Upper lobe of left lung (tissue), 6 donors: ENCODE results near the gene CCDC40. TPM values are rescaled to one million over a fixed set of nuclear protein-coding genes. Genes with fewer than 3 reads are reported as not detected.
A peak's percentile ranks its signal among the peaks of the same experiment; 100 is the strongest.

ENCODE experiments used
- ATAC-seq, 2 donors: fragments of 200-7000 bp; cut with Tn5 transposase; one replicate each; pipeline ENCODE4 v1.9.1; 2022; ENCODE audit warnings: mild to moderate bottlenecking in 2 of 2, moderate library complexity in 2 of 2; ENCODE audit not compliant: low FRiP score in 2 of 2
- DNase-seq, 2 donors: peaks; one replicate each; pipeline ENCODE4 v3.0.0-alpha.2; 2019 to 2020
- H3K27ac ChIP-seq, 4 donors: fragments of 200-600 bp; sonication (generic); one replicate each; pipeline ENCODE4 v1.5.1; 2016 to 2019
- H3K27me3 ChIP-seq, 4 donors: fragments of 200-600 bp; sonication (generic); one replicate each; pipeline ENCODE4 v1.5.1; 2017 to 2019
- H3K36me3 ChIP-seq, 4 donors: fragments of 200-600 bp; sonication (generic); one replicate each; pipeline ENCODE4 v1.5.1; 2016 to 2019
- H3K4me1 ChIP-seq, 4 donors: fragments of 200-600 bp; sonication (generic); one replicate each; pipeline ENCODE4 v1.5.1; 2018 to 2019
- H3K4me3 ChIP-seq, 4 donors: fragments of 200-600 bp; sonication (generic); one replicate each; pipeline ENCODE4 v1.5.1; 2017 to 2019; ENCODE audit warnings: mild to moderate bottlenecking in 2 of 4, moderate library complexity in 1 of 4
- H3K9me3 ChIP-seq, 4 donors: fragments of 200-600 bp; sonication (generic); one replicate each; pipeline ENCODE4 v1.5.1; 2018 to 2019
- EP300 ChIP-seq, 4 donors: sonication (generic); formaldehyde crosslinking; IDR thresholded peaks; one replicate each; pipeline ENCODE4 v1.5.1; 2017; ENCODE audit warnings: antibody characterized with exemption in 4 of 4, control low read depth in 2 of 4
- POLR2A ChIP-seq, 4 donors: fragments of 450-650 bp; IDR thresholded peaks; one replicate each; pipeline ENCODE4 v1.5.1; 2016 to 2017; ENCODE audit warnings: antibody characterized with exemption in 4 of 4, mild to moderate bottlenecking in 2 of 4
- POLR2AphosphoS5 ChIP-seq, 2 donors: sonication (generic); formaldehyde crosslinking; IDR thresholded peaks; one replicate each; pipeline ENCODE4 v1.5.1; 2017; ENCODE audit warnings: antibody characterized with exemption in 2 of 2
- WGBS, 2 donors: methylation state at CpG; one replicate each; pipeline ENCODE4 v1.1.5; 2017 to 2018; 5-methylcytosine and 5-hydroxymethylcytosine counted together
- total RNA-seq, 6 donors: library from RNA; depleted of rRNA in 4 of 6; stranded (reverse); fragments of >200 nt in 4 of 6; gene quantifications; one replicate each; pipeline versions ENCODE4 v1.1.0 to v1.2.1, GENCODE V29; 2016 to 2021
- TF ChIP-seq, protein P1 (sequence below), 6 experiments: fragments of 450-650 bp in 4 of 6; fragments of 200-600 bp in 2 of 6; sonication (generic) in 2 of 6; IDR thresholded peaks; one replicate each; pipeline ENCODE4 v1.5.1; 2016 to 2019; ENCODE audit warnings: antibody characterized with exemption in 6 of 6
- donor health status: DM: no; HTN: no; CAD: no; lungs with moderate emphysema.
- donor health status: DM: no; HTN: yes; CAD: no; lungs with severe emphysema.

CCDC40 gene
- total RNA-seq, 6 donors from 2014 or later = 4.1 to 96.4 (median 24.2) TPM

DNA sequence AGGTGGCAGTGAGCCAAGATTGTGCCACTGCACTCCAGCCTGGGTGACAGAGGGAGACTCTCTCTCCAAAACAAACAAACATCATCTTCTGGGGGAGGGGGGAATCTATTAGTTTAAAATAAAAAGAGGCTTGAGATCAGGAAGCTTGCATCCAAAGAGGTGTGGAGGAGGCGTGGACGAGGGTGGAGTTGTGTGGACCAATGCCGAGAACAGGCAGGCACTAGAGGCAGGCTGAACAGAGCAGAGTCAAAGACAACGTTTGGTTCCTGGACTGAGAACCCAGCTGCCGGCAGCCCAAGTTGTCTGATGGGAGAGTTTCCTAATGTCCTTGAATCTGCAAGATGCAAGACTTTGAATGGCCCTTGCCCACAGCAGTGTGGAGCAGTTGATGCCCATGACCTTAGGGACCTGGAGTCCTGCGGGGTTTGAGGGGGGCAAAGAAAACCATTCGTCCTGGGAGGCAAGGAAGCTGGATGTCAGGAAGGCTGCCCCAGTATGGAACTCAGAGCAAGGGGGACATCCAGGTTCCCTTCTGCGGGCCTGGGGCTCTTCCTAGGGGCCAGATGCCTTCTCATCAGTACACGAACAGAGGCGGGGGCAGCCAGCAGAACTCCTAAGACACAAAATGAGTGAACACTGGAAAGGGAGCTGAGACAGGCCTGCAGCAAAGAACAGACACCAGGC is 9.9 kb upstream of the CCDC40 start:
- Histone ChIP-seq H3K9me3 (no peaks in the 10 kb centered on the region), H3K4me1 (peaks cover 22 to 52% (median 37%) of the 10 kb centered on the region in 4 donors), H3K27ac (no peak overlapping the region), H3K4me3 (no peak overlapping the region), H3K27me3 (no peaks in the 10 kb centered on the region), H3K36me3 (no peaks in the 10 kb centered on the region)
- WGBS, 2 donors = 67 to 69% methylated on average over 10 of the region's 10 CpGs
- DNase-seq = peak in 1 of 2 donors; percentile 54
- ATAC-seq = no peak
- TF ChIP-seq POLR2A (IDR thresholded peaks at IDR 0.05) (no peak), EP300 (IDR thresholded peaks at IDR 0.05) (no peak)

DNA sequence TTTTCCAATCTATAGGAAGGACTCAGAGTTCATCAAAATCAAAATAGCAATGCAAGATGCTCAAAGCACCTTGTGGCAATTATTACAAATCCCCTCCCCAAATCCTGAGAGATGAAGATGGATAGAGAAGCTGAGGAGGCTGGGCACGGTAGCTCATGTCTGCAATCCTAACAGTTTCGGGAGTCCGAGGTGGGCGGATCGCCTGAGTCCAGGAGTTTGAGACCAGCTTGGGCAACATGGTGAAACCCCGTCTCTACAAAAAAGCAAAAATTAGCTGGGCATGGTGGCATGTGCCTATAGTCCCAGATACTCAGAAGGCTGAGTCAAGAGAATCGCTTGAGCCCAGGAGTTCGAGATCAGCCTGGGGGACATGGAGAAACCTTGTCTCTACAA is 9.4 kb upstream of the CCDC40 start:
- Histone ChIP-seq H3K36me3 (no peaks in the 10 kb centered on the region), H3K4me1 (peaks cover 22 to 52% (median 42%) of the 10 kb centered on the region in 4 donors), H3K4me3 (no peak overlapping the region), H3K27ac (no peak overlapping the region), H3K27me3 (no peaks in the 10 kb centered on the region), H3K9me3 (no peaks in the 10 kb centered on the region)
- WGBS, 2 donors = 94 to 97% methylated on average over 8 of the region's 8 CpGs
- ATAC-seq (no peak), DNase-seq (no peak)
- no peak for TF ChIP-seq POLR2AphosphoS5 (IDR thresholded peaks at IDR 0.05)
- TF ChIP-seq POLR2A (IDR thresholded peaks at IDR 0.05) = no peak
- no peak for TF ChIP-seq EP300 (IDR thresholded peaks at IDR 0.05)
- TF ChIP-seq, protein P1, sequence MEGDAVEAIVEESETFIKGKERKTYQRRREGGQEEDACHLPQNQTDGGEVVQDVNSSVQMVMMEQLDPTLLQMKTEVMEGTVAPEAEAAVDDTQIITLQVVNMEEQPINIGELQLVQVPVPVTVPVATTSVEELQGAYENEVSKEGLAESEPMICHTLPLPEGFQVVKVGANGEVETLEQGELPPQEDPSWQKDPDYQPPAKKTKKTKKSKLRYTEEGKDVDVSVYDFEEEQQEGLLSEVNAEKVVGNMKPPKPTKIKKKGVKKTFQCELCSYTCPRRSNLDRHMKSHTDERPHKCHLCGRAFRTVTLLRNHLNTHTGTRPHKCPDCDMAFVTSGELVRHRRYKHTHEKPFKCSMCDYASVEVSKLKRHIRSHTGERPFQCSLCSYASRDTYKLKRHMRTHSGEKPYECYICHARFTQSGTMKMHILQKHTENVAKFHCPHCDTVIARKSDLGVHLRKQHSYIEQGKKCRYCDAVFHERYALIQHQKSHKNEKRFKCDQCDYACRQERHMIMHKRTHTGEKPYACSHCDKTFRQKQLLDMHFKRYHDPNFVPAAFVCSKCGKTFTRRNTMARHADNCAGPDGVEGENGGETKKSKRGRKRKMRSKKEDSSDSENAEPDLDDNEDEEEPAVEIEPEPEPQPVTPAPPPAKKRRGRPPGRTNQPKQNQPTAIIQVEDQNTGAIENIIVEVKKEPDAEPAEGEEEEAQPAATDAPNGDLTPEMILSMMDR (IDR thresholded peaks at IDR 0.05) = no peak

DNA sequence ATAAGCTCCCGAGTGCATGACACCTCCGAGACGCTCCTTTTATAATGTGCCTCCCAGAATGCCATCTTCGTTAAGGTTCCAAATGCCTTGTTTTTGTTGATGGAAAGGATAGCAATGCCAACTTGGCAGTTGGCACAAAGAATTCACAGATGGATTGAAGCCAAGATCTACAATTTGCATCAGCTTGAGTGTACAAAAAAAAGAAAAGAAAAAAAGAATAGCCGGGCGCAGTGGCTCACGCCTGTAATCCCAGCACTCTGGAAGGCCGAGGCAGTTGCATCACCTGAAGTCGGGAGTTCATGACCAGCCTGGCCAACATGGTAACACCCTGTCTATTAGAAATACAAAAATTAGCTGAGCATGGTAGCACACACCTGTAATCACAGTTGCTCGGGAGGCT is 8.4 kb upstream of the CCDC40 start:
- Histone ChIP-seq H3K4me1 (peaks cover 22 to 52% (median 43%) of the 10 kb centered on the region in 4 donors), H3K27me3 (no peaks in the 10 kb centered on the region), H3K36me3 (no peaks in the 10 kb centered on the region), H3K9me3 (no peaks in the 10 kb centered on the region), H3K27ac (peak overlapping the region in 2 of 4 donors; percentile 6 to 64), H3K4me3 (no peak overlapping the region)
- no peak for TF ChIP-seq POLR2A (IDR thresholded peaks at IDR 0.05)
- no peak for TF ChIP-seq POLR2AphosphoS5 (IDR thresholded peaks at IDR 0.05)
- TF ChIP-seq, protein P1 (IDR thresholded peaks at IDR 0.05) = no peak
- no peak for TF ChIP-seq EP300 (IDR thresholded peaks at IDR 0.05)
- no peak for DNase-seq
- no peak for ATAC-seq
- WGBS, 2 donors = 68 to 79% methylated on average over 10 of the region's 10 CpGs

DNA sequence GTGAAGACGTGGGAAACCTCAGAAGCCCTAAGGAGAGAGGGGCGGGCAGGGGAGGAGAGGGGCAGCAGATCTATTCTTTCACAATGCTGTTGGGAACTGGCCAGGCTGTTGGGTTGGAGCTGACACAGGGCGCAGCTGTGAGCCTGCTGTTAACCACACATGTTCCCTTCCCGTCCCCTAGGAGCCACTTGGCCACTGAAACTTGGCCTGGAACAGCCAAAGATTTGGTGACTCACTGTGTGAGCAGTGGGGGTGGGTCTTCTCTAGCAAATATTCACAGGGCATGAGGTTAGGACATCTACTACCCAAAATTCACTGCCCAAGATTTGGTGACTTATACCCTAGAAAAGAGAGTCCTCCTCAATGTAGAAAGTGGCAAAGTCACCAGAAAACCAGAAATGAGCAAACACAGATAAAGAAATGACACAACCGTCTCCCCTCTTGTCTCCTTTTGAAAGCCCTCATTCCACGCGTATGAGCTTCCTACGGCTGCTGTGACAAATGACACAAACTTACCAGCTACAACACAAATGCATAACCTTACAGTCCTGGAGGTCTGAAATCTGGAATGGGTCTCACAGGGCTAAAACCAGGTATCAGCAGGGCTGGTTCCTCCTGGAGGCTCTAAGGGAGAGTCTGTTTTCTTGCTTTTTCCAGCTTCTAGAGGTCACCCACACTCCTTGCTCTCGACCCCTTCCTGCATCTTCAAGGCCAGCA is 7.0 kb upstream of the CCDC40 start:
- H3K27ac ChIP-seq = peak overlapping the region; percentile 64 to 76 (median 70)
- ATAC-seq = peak; percentile 81 to 91
- H3K9me3 ChIP-seq = no peaks in the 10 kb centered on the region
- H3K4me1 ChIP-seq = peaks cover 24 to 45% (median 42%) of the 10 kb centered on the region in 4 donors
- no peak overlapping the region for H3K4me3 ChIP-seq
- H3K36me3 ChIP-seq = no peaks in the 10 kb centered on the region
- TF ChIP-seq POLR2AphosphoS5 (IDR thresholded peaks at IDR 0.05) (peak; percentile 57 to 73), POLR2A (IDR thresholded peaks at IDR 0.05) (peak in 1 of 4 donors; percentile 13), EP300 (IDR thresholded peaks at IDR 0.05) (no peak)
- TF ChIP-seq, protein P1 (IDR thresholded peaks at IDR 0.05) = peak in 3 of 6 experiments; percentile 3 to 25 (median 11)
- DNase-seq = peak in 1 of 2 donors; percentile 91
- H3K27me3 ChIP-seq = no peaks in the 10 kb centered on the region
- WGBS, 2 donors = 47 to 54% methylated on average over 9 of the region's 9 CpGs

DNA sequence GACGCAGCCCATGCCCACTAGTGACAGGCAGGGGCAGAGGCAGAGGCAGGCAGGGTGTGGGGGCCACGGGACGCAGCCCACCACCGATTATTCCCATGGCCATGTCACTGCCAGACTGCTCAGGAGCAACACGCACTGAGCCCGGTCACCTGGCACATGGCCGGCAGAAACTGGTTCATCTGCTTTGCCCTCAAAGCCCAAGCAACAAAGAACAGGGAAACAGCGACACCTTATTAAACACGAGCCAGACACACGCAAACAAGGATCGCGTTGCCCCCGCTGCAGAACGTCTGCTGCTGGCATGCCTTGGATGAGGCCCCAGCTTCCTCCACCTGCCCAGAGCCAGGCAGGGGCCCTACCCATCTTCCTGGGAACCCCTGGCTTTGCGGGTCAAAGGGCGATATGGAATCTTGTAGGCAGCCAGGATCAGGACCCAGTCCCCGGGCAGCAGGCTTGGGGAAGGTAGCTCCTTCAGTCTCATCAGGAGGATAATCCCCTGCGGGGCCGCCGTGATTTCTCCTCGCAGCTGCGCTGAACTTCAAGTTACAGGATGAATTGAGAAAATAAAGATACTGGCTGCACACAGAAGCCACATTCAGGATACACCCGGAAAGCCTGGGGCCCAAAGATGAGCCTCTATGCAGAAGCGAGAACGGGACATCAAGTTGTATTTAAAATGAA is 5.6 kb upstream of the CCDC40 start:
- DNase-seq (peak; percentile 68 to 83), ATAC-seq (peak in 1 of 2 donors; percentile 52)
- Histone ChIP-seq H3K27me3 (no peaks in the 10 kb centered on the region), H3K27ac (peak overlapping the region in 2 of 4 donors; percentile 64 to 71), H3K4me1 (peaks cover 24 to 54% (median 43%) of the 10 kb centered on the region in 4 donors), H3K9me3 (no peaks in the 10 kb centered on the region), H3K36me3 (no peaks in the 10 kb centered on the region), H3K4me3 (no peak overlapping the region)
- no peak for TF ChIP-seq POLR2A (IDR thresholded peaks at IDR 0.05)
- TF ChIP-seq, protein P1 (IDR thresholded peaks at IDR 0.05) = peak in 2 of 6 experiments; percentile 12 to 41
- 76 to 87% methylated on average over 15 to 22 of the region's 25 CpGs for WGBS, 2 donors
